PFSK-1 (cell line): ENCODE measurements around the gene IGSF23.

ENCODE experiments used
- FOXP2 ChIP-seq: optimal IDR thresholded peaks from 2 replicates; pipeline ENCODE3; 2011; ENCODE audit warnings: borderline replicate concordance, control low read depth, inconsistent platforms; ENCODE audit not compliant: insufficient read depth; ENCODE audit errors: extremely low read length, extremely low read depth
- POLR2AphosphoS5 ChIP-seq: IDR thresholded peaks from 2 replicates; pipeline ENCODE4 v1.6.1; 2012; ENCODE audit warnings: low read depth, mild to moderate bottlenecking, control low read depth, low read length, moderate library complexity
- SIN3A ChIP-seq: IDR thresholded peaks from 2 replicates; pipeline ENCODE4 v1.6.1; 2012; ENCODE audit warnings: mild to moderate bottlenecking, low read length, moderate library complexity, borderline replicate concordance; ENCODE audit not compliant: insufficient read depth
- TAF1 ChIP-seq: IDR thresholded peaks from 2 replicates; pipeline ENCODE4 v1.6.1; 2012; ENCODE audit warnings: low read length, control low read depth, borderline replicate concordance; ENCODE audit not compliant: insufficient read depth
- TF ChIP-seq, protein P1 (sequence below), 2 experiments: IDR thresholded peaks; 2 replicates each; pipeline versions ENCODE4 v1.6.1 to v1.8.0; 2011 to 2012; ENCODE audit warnings: low read depth in 2 of 2, low read length in 2 of 2, control low read depth in 1 of 2, inconsistent platforms in 1 of 2, mild to moderate bottlenecking in 1 of 2, moderate library complexity in 1 of 2; ENCODE audit not compliant: insufficient read depth in 1 of 2

Gene IGSF23

DNA sequence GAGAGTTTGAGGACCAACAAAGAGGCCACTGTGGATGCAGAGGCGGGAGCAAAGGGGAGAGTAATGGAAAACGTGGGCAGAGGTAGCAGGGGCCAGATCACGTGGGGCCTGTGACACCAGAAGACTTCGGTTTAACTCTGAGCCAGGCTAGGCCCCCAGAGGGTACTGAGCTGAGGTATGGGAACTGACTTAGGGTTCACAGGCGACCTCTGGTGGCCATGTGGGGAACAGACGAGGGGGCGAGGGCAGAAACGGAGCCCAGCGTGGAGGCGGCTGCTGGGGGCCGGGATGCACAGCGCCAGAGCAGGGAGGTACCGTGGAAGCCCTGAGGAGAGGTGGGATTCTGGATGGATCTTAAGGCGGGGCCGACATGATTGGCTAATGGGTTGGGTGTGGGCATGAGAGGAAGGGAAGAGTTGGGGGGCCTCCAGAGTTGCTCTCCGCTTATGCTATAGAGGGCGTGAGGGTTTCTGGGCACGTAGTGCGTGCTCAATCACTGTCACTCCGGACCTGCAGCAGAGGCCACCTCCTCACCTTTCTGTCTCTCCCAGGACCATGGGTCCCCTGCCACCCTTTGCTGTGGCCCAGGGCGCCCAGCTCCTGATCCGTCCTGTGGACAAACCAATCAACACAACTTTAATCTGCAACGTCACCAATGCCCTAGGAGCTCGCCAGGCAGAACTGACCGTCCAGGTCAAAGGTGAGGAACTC lies 44.0 kb downstream of the IGSF23 start:
- TF ChIP-seq SIN3A (no peak), POLR2AphosphoS5 (peak; percentile 35; the same call in 1 of the 2 replicates)

DNA sequence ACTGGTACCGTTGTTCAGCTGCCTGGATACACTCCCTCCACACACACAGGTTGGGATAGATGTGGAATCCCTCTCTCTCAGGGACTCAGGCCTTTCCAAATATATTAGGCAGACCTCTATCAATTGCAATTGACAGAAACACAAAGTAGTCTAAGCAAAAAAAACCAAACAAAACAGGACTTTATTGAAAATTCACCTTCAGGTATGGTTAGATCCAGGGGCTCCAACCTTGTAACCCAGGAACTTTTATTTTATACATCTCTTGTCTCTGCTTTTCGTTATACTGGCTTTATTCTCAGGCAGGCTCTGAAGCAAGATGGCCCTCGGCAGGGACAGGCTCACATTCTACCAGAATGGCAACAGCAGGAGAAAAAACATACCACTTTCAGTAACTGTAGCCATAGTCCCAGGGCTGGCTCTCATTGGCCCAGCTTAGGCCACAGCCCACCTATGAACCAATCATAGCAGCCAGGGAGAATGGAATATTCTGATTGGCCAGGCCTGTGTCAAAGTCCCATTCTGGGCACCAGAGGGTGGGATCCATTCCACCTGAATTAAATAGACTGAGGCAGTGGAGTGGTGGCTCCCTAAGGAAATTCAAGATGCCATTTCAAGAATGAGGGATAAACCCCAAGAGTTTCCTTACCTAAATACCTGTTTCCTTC lies 44.8 kb downstream of the IGSF23 start:
- TF ChIP-seq POLR2AphosphoS5, result no peak

DNA sequence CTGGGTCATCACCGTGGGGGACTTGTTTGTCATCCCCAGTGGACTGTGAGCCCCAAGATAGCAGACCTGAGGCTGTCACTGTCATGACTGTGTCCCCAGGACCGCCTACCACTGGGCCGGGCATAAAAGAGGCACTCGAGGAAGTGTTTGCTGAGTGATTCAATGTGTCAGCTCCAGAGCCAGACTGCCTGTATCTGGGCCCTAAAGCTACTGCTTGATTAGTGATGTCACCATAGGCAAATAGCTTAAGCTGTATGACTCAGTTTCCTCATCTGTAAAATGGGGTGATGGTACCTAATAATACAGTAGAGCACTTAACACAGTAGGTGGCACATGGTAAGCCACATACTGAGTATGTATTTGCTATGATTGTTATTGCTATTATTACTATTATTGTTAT lies 46.7 kb downstream of the IGSF23 start:
- TF ChIP-seq, protein P1, sequence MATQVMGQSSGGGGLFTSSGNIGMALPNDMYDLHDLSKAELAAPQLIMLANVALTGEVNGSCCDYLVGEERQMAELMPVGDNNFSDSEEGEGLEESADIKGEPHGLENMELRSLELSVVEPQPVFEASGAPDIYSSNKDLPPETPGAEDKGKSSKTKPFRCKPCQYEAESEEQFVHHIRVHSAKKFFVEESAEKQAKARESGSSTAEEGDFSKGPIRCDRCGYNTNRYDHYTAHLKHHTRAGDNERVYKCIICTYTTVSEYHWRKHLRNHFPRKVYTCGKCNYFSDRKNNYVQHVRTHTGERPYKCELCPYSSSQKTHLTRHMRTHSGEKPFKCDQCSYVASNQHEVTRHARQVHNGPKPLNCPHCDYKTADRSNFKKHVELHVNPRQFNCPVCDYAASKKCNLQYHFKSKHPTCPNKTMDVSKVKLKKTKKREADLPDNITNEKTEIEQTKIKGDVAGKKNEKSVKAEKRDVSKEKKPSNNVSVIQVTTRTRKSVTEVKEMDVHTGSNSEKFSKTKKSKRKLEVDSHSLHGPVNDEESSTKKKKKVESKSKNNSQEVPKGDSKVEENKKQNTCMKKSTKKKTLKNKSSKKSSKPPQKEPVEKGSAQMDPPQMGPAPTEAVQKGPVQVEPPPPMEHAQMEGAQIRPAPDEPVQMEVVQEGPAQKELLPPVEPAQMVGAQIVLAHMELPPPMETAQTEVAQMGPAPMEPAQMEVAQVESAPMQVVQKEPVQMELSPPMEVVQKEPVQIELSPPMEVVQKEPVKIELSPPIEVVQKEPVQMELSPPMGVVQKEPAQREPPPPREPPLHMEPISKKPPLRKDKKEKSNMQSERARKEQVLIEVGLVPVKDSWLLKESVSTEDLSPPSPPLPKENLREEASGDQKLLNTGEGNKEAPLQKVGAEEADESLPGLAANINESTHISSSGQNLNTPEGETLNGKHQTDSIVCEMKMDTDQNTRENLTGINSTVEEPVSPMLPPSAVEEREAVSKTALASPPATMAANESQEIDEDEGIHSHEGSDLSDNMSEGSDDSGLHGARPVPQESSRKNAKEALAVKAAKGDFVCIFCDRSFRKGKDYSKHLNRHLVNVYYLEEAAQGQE (IDR thresholded peaks at IDR 0.05; ENCODE audit: insufficient read depth in 1 of 2, low read depth in 2 of 2, low read length in 2 of 2), result no peak
- TF ChIP-seq FOXP2, result no peak
- TF ChIP-seq SIN3A, result no peak
- TF ChIP-seq TAF1, result no peak
- TF ChIP-seq POLR2AphosphoS5, result no peak

DNA sequence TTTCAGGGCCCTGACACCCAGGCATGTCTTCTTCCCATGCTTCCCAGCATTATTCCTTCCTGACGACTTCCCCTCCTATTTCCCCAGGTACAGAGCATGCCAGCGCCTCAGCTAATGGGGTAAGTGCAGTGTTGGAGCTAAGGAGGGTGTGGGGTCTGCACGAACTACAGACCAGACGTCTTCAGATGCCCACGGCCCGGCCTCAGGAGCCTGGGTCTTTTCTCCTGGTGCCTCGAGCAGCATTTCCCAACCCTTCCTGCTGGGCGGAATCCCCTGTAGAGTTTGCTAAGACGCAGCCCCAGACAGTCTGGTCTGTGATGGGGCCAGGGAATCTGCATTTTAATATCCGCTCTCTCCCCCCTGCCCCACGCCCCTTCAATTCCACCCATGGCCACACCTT lies 47.8 kb downstream of the IGSF23 start:
- no peak for TF ChIP-seq POLR2AphosphoS5
- TF ChIP-seq SIN3A, result no peak
- no peak for TF ChIP-seq FOXP2
- TF ChIP-seq, protein P1 (IDR thresholded peaks at IDR 0.05; ENCODE audit: insufficient read depth in 1 of 2, low read depth in 2 of 2, low read length in 2 of 2), result no peak
- no peak for TF ChIP-seq TAF1

DNA sequence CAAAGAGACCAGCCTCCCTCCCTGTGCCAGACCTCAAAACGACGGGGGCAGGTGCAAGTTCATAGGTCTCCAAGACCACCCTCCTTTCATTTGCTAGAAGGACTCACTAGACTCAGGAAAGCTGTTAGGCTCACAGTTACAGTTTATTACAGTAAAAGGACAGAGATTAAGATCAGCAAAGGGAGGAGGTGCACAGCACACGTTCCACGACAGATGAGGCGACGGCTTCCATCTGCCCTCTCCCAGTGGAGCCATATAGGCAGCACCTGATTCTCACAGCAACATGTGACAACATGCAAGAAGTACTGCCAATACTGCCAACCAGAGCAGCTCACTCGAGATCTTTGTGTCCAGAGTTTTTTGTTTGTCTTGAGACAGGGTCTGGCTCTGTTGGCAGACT lies 48.5 kb downstream of the IGSF23 start:
- TF ChIP-seq POLR2AphosphoS5 (no peak), TAF1 (no peak), FOXP2 (no peak), SIN3A (no peak)
- TF ChIP-seq, protein P1 (IDR thresholded peaks at IDR 0.05; ENCODE audit: insufficient read depth in 1 of 2, low read depth in 2 of 2, low read length in 2 of 2), result no peak

DNA sequence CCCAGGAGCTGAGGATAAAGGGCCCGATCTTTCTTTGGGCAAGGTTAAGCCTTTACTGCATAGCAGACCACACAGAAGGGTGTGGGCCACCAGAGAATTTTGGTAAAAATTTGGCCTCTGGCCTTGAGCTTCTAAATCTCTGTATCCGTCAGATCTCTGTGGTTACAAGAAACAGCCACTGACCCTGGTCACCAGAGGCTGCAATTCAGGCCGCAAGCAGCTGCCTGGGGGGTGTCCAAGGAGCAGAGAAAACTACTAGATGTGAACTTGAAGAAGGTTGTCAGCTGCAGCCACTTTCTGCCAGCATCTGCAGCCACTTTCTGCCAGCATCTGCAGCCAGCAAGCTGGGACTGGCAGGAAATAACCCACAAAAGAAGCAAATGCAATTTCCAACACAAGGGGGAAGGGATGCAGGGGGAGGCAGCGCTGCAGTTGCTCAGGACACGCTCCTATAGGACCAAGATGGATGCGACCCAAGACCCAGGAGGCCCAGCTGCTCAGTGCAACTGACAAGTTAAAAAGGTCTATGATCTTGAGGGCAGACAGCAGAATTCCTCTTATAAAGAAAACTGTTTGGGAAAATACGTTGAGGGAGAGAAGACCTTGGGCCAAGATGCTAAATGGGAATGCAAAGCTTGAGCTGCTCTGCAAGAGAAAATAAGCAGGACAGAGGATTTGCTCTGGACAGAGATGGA lies 49.5 kb downstream of the IGSF23 start:
- TF ChIP-seq, protein P1 (IDR thresholded peaks at IDR 0.05; ENCODE audit: insufficient read depth in 1 of 2, low read depth in 2 of 2, low read length in 2 of 2), result no peak
- no peak for TF ChIP-seq POLR2AphosphoS5
- TF ChIP-seq FOXP2, result no peak
- no peak for TF ChIP-seq SIN3A
- TF ChIP-seq TAF1, result no peak
